COR-L47 (cell line): ENCODE results near the gene ANAPC16.
"Not testable (repeated sequence)": the region's sequence is repeated elsewhere in the genome, so short reads cannot be mapped to it uniquely, and the experiment has no call there.

Experiments
- DNase-seq: peaks from one replicate; lab custom pipeline; 2025; lab: John Stamatoyannopoulos, UW

Gene ANAPC16

DNA sequence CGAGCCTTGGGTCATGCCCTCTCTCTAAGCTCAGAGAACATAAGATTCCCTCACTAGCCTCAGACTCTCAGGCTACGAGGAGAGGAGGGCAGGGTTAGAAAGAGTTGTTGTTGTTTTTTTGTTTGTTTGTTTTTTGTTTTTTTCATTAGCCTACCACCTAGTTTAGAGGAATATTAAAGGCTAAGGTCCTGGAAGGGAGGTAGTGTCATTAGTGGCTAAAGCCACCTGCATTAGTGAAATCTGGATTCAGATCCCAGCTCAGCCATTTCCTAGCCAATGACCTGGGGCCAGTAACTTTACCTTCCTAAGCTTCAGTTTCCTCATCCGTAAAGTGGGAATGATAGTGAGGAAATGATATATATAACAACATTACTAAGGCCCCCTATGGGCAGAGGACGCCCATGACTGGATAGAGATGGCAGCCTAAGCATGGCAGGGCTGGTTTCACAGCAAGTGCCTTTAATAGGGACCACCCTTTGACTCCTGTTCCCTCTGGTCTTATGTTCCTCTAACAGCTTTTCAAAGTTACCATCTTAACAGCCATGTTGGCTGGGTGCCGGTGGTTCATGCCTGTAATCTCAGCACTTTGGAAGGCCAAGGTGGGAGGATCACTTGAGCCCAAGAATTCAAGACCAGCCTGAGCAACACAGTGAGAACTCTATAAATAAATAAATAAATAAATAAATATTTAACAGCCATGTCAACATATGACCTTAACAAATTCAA is 63.0 kb downstream of the ANAPC16 start:
- DNase-seq: no peak

DNA sequence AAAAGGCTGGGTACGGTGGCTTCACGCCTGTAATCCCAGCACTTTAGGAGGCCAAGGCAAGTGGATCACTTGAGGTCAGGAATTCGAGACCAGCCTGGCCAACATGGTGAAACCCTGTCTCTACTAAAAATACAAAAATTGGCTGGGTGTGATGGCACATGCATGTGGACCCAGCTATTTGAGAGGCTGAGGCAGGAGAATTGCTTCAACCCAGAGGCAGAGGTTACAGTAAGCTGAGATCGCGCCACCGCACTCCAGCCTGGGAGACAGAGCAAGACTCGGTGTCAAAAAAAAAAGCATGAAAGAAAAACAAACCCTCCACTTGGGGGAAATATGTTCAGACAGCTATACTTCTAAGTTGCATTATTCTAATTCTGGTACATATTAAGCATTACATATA is 63.8 kb downstream of the ANAPC16 start:
- not testable (repeated sequence) for DNase-seq

- DNase-seq: no peak
Measured at GRCh38 chr10:72283131-72283530, 67.3 kb downstream of the ANAPC16 start.
